Measurements from ENCODE around the gene PLET1.

- TF ChIP-seq CTCF (IDR thresholded peaks at IDR 0.05): no peak
- no peak for TF ChIP-seq POLR2A (IDR thresholded peaks at IDR 0.05)
- TF ChIP-seq POLR2AphosphoS5 (IDR thresholded peaks at IDR 0.05): no peak
Observed at GRCh38 chr11:112296044-112296443, 35.4 kb upstream of the PLET1 start.
